GM23248 (cell line): Measurements from ENCODE around the gene IZUMO1R.

Source experiments
- EZH2 ChIP-seq: fragments of 200-600 bp; sonication (generic); IDR thresholded peaks from 2 replicates; pipeline ENCODE4 v1.6.1; 2018; ENCODE audit warnings: antibody characterized with exemption, mild to moderate bottlenecking; ENCODE audit not compliant: insufficient read depth, poor library complexity, severe bottlenecking
- EZH2phosphoT487 ChIP-seq: fragments of 200-600 bp; sonication (generic); IDR thresholded peaks from 2 replicates; pipeline ENCODE4 v1.6.1; 2018; ENCODE audit warnings: antibody characterized with exemption, moderate library complexity, mild to moderate bottlenecking, low read depth; ENCODE audit not compliant: insufficient read depth

GRCh38 chr11:94275961-94276360 is 28.4 kb upstream of the IZUMO1R start:
- TF ChIP-seq EZH2 = no peak
- no peak for TF ChIP-seq EZH2phosphoT487
